SKM-1 treated with dmso at 0.1 percent for 144 hours (cell line): ENCODE results near the gene TBC1D14.

Experiments used
- DNase-seq: peaks from one replicate; lab custom pipeline; 2025; ENCODE audit not compliant: unreplicated experiment; lab: John Stamatoyannopoulos, UW

TBC1D14 gene

GRCh38 chr4:6926681-6927478 lies 17.3 kb downstream of the TBC1D14 start:
- no peak for DNase-seq

GRCh38 chr4:6928081-6928480 lies 18.5 kb downstream of the TBC1D14 start:
- DNase-seq = no peak

GRCh38 chr4:6929339-6929811 lies 19.7 kb downstream of the TBC1D14 start:
- DNase-seq = no peak

- peak; percentile 33 for DNase-seq
Observed at GRCh38 chr4:6929812-6930464, 20.3 kb downstream of the TBC1D14 start.

GRCh38 chr4:6932475-6932874 lies 22.8 kb downstream of the TBC1D14 start:
- no peak for DNase-seq

- no peak for DNase-seq
Observed at GRCh38 chr4:6932918-6933317, 23.3 kb downstream of the TBC1D14 start.

- DNase-seq = no peak
Observed at GRCh38 chr4:6933691-6934430, 24.2 kb downstream of the TBC1D14 start.

GRCh38 chr4:6935965-6936364 lies 26.3 kb downstream of the TBC1D14 start:
- DNase-seq = no peak

- DNase-seq = no peak
Observed at GRCh38 chr4:6937201-6937600, 27.6 kb downstream of the TBC1D14 start.

- DNase-seq = no peak
Observed at GRCh38 chr4:6937754-6938153, 28.1 kb downstream of the TBC1D14 start.

GRCh38 chr4:6938237-6938636 lies 28.6 kb downstream of the TBC1D14 start:
- peak; percentile 68 for DNase-seq

GRCh38 chr4:6938647-6939271 lies 29.1 kb downstream of the TBC1D14 start:
- DNase-seq = no peak

GRCh38 chr4:6939761-6940743 lies 30.4 kb downstream of the TBC1D14 start:
- DNase-seq = no peak

GRCh38 chr4:6940744-6941137 lies 31.1 kb downstream of the TBC1D14 start:
- no peak for DNase-seq

GRCh38 chr4:6941796-6942195 lies 32.2 kb downstream of the TBC1D14 start:
- DNase-seq = no peak

- peak; percentile 99 for DNase-seq
Observed at GRCh38 chr4:6942238-6942800, 32.7 kb downstream of the TBC1D14 start.

- DNase-seq = no peak
Observed at GRCh38 chr4:6943012-6943884, 33.6 kb downstream of the TBC1D14 start.

GRCh38 chr4:6943885-6944225 lies 34.2 kb downstream of the TBC1D14 start:
- no peak for DNase-seq
